Activated CD4-positive, alpha-beta T cell treated with anti-CD3 and anti-CD28 coated beads, Interleukin-2, amount 50 U/mL, for 4 hours (primary cell): Measurements from ENCODE around the gene TMEM183A.

Experiments used
- DNase-seq, 2 experiments: peaks; one replicate each; pipeline ENCODE4 v3.0.0-alpha.2; 2020

Gene TMEM183A

DNA sequence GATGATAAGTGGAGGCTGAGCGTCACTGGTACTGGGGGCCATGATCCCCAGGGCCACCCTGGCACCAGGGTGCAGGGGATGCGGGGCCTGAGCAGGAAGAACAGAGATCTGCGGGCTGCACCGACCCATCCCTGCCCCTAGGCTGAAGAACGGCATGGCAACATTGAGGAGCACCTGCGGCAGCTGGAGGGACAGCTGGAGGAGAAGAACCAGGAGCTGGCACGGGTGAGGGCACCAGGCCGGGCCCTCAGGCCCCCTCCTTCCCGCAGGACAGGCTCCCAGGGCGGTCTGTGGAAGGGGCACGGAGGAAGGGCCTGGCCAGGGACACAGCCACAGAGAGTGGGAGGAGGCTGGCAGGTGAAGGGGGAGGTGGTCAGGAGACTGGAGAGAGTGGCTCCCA lies 40.9 kb downstream of the TMEM183A start:
- DNase-seq = no peak

- no peak for DNase-seq
Measured at GRCh38 chr1:203048555-203049051, 41.4 kb downstream of the TMEM183A start.

- DNase-seq = no peak
Measured at GRCh38 chr1:203049077-203049476, 41.9 kb downstream of the TMEM183A start.

DNA sequence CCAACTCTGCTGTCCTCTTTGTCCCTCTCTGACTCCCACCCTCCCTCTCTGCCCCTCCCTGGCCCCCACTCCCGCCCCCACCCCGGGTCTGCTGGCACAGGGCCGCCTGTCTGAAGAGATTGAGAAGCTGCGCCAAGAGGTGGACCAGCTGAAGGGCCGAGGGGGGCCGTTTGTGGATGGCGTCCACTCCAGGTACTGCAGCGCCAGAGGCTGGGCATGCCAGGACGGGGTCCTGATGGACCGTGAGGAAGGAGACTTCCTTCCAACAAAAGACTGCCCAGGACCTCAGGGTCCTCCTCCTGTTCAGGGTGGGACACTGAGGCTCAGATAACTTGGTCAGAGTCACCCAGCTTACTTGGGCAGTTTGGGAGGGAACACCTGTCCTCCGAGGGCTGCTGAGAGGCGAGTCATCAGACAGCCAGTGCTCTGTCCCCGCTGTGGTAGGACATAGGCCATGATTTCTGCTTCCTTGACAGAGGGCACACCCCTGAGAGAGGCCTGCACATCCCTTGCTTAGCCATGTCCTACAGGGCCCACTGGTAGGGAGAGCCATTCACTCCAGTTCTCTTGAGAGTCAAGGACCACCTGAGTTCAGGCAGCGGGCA lies 42.5 kb downstream of the TMEM183A start:
- no peak for DNase-seq

- DNase-seq = no peak
Measured at GRCh38 chr1:203050826-203051225, 43.7 kb downstream of the TMEM183A start.

DNA sequence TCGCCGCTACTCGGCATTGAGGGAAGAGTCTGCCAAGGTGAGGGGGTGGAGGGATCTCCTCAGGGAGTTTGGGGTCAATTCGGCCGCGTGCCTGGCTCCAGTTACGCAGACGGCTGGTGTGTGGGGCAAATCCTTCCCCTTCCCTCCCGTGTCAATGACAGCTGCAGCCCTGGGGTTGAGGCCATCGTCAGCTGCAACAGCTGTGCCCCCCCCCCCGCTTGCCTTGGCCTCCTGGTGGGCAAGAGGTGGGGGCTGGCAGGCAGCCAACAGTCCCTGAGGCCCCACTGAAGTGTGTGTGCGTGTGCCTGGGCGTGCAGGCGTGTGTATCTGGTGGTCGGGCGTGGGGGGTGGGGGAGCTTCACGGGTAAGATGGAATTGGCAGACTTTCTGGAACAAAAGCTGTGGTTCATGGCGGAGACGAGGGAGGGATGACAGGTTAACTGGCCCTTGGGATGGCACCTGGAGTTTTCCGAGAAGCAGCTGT lies 44.7 kb downstream of the TMEM183A start:
- no peak for DNase-seq

DNA sequence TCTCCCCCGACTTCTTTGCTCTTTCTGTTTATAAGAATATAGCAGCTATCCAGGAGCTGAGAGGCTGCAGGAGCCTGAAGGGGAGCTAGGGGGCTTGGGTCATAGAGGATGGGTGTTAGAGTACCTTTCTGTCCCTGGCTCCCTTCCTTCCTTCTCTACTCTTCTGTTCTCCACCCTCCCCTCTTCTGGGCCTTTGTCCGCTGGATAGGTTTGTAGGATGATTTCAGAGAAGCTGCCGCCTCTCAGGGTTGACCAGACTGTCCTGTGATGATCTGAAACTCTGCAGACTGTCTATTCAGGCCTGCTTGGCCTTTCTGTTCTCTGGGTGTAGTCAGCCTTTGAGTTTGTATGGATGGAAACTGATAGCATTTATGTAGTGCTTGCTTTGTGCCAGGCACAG lies 45.4 kb downstream of the TMEM183A start:
- DNase-seq = no peak

- no peak for DNase-seq
Measured at GRCh38 chr1:203054184-203054583, 47.0 kb downstream of the TMEM183A start.

GRCh38 chr1:203054642-203055041 lies 47.5 kb downstream of the TMEM183A start:
- no peak for DNase-seq

DNA sequence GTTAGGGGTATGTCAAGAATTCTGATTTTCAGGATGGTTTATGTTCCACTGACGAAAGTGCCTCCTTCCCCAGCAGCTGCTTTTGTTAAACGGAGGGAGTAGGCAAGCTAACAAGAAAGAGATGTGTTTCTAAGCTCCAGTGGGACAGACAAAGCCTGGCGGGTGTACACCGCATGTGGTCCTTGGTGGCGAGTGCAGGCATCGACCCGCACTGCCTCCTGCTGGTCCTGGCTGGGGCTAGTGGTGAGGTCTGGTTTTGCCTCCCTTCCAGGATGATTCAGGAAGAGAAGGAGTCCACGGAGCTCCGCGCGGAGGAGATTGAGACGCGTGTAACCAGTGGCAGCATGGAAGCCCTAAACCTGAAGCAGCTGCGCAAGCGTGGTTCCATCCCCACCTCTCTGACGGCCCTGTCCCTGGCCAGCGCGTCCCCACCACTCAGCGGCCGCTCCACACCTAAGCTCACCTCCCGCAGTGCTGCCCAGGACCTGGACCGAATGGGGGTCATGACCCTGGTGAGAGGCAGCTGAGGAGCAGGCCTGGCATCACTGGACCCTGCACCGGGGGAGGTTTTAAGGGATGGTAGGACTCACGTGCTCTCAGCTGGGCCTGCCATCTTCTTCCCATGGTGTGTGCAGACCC lies 48.1 kb downstream of the TMEM183A start:
- no peak for DNase-seq

GRCh38 chr1:203056012-203056411 lies 48.8 kb downstream of the TMEM183A start:
- DNase-seq = no peak

GRCh38 chr1:203056516-203056915 lies 49.3 kb downstream of the TMEM183A start:
- DNase-seq = no peak

GRCh38 chr1:203057911-203058675 lies 50.9 kb downstream of the TMEM183A start:
- no peak for DNase-seq

DNA sequence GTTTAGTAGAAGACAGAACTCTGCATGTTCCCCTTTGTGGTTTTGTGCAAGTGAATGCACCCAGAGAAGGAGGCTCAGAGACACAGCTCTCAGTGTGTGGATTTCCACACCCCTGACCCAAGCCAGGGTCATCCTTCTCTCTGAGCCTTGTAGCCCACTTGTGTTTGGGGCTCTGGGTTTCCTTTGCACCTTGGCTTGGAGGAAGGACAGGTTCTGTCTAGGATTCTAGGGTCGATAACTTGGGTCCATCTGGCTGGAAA lies 51.4 kb downstream of the TMEM183A start:
- no peak for DNase-seq

DNA sequence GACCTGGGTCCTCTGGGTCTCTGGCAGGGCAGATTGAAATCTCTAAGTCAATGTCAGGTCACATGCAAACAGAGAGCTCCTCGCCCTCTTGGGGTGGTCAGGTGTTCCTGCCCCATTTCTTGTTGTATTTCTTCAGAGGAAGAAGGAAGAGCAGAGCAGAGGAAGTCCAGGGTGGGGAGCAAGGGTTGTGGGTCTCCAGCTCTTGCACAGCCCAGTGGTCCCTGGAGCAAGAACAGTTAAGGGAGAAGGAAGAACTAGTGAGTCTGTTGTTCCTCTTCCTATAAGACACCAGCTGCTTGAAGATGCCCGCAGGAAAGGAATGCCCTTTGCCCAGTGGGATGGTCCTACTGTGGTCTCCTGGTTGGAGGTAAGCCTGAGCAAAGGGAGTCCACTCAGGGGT lies 52.3 kb downstream of the TMEM183A start:
- DNase-seq = no peak

GRCh38 chr1:203060115-203060514 lies 52.9 kb downstream of the TMEM183A start:
- no peak for DNase-seq

GRCh38 chr1:203063287-203063686 lies 56.1 kb downstream of the TMEM183A start:
- no peak for DNase-seq

GRCh38 chr1:203065191-203065590 lies 58.0 kb downstream of the TMEM183A start:
- DNase-seq = no peak

GRCh38 chr1:203065986-203066385 lies 58.8 kb downstream of the TMEM183A start:
- DNase-seq = no peak

DNA sequence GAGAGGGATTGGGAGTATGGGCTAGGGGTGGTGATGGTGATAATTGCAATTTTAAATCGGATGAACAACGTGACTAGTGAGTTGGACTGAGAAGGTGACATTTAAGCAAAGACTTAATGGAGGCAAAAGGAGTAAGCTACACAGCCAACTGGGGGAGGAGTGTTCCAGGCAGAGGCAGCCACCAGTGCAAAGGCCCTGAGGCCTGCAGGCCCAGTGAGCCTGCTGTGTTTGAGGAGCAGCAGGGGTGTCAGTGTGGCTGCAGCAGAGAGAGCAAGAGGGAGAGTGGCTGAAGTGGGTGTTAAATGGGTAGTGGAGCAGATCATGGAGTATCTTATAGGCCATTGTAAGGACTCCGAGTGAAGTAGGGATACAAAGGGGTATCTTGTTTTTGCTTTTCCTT lies 59.8 kb downstream of the TMEM183A start:
- DNase-seq = no peak

GRCh38 chr1:203069030-203069747 lies 62.0 kb downstream of the TMEM183A start:
- no peak for DNase-seq

DNA sequence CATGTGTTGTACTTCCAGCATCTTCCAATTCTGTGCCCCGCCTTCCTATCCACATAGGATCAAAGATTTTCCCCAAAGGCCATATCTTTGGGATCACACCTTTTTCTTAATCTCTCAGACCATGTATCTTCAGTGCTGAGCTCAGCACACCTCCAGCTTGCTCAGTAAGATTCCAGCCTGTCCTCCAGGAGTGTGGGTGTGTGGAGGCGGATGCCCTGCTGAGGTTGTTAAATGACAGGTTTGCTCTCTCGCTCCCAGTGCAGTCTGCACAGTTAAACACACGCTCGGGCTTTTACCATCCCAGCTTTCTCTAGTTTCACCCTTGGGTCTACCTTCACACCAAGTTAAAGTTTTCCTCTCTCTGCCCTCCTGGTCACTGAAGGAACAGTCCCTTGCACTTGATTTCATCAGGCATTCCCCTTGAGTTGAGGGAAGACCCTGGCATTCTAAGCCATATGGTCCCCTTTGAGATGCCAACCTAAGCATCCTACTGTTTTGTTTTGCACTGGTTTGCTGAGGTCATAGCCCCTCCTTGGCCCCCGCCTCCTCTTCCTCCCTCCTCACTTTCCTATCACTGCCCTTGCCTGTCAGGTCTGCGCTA lies 64.9 kb downstream of the TMEM183A start:
- no peak for DNase-seq

DNA sequence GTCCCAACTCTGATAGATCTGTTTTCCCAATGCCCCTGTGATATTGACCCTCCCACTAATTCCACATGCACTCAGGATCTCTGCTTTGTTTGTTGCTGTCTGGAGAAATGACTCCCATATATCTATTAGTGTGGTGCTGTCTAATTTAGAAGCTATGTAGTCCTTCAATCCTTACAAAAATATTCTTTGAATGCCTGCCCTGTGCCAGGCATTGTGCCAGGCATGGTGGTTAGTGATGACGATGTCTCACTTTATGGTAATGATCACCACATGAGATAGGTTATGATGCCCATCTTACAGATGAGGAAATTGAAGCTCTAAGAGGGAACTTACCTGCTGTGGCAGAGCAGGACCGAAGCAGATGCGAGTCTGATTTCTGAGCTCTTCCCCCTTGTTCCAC lies 65.7 kb downstream of the TMEM183A start:
- no peak for DNase-seq
